Kasumi-1 (cell line): Measurements from ENCODE around the gene LHX2.

Experiments
- DNase-seq, 2 experiments: peaks; one replicate each; lab custom pipeline; 2025; lab: John Stamatoyannopoulos, UW

Gene LHX2

GRCh38 chr9:124032247-124032646 is 20.7 kb downstream of the LHX2 start:
- no peak for DNase-seq

DNA sequence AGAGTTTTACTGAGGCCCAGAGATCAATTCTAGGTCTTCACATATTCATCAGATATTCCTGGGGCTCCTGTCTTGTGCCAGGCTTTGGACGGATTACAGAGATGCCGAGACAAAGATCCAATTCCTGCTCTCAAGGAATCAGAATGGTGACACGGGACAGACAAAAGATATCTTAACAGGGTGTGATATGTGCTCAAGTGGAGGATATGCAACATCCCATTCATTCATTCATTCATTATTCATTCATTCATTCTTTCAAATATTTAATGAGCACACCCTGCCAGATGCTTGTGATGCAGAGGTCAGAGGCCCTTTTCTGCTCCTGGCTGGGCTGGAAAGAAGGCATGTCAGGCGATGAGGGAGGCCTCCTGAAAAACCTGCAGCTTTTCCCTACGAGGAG is 21.8 kb downstream of the LHX2 start:
- DNase-seq: no peak

GRCh38 chr9:124033967-124034366 is 22.4 kb downstream of the LHX2 start:
- no peak for DNase-seq

GRCh38 chr9:124035001-124035650 is 23.6 kb downstream of the LHX2 start:
- DNase-seq: no peak

DNA sequence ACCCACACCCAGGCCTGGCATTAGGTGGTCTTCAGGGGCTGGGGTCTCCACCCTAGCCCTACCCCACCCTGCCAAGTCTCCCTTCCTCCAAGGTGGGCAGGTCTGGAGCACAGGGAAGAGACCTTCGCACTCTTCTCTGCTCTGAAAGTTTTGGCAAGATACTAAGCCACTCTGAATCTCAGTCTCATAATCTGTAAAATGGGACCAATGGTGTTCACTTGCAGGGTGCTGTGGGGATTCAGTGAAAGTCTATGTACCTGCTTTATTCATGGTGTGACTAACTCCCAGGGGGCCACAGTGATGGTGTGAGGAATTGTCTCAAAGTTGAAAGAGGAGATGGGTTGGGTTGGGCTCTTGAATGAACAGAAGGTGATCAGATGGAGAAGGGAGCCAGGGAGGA is 25.0 kb downstream of the LHX2 start:
- no peak for DNase-seq

GRCh38 chr9:124037790-124038189 is 26.2 kb downstream of the LHX2 start:
- peak; percentile 10 to 29 for DNase-seq

DNA sequence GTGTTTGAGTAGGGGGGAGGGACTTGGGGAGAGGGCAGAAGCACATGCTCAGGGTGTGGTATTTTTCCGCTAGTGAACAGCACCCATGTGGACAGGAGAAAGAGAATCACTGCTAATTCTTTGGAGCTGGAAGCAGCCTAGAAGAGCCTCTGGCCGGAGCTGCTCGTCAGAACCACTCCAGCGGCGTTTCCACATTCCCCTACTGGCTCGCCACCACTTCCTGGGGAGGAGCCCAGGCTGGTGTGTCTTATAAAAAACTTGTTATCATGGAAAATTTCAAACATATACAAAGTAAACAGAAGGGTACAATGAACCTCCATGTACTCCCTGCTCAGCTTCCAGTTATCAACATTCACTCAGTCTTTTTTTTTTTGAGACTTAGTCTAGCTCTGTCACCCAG is 26.7 kb downstream of the LHX2 start:
- DNase-seq: peak in 1 of 2 experiments; percentile 24

GRCh38 chr9:124038790-124039633 is 27.4 kb downstream of the LHX2 start:
- DNase-seq: no peak

GRCh38 chr9:124040186-124040931 is 28.8 kb downstream of the LHX2 start:
- no peak for DNase-seq

GRCh38 chr9:124040935-124041816 is 29.6 kb downstream of the LHX2 start:
- no peak for DNase-seq

- DNase-seq: no peak
Measured at GRCh38 chr9:124041817-124042116, 30.2 kb downstream of the LHX2 start.

DNA sequence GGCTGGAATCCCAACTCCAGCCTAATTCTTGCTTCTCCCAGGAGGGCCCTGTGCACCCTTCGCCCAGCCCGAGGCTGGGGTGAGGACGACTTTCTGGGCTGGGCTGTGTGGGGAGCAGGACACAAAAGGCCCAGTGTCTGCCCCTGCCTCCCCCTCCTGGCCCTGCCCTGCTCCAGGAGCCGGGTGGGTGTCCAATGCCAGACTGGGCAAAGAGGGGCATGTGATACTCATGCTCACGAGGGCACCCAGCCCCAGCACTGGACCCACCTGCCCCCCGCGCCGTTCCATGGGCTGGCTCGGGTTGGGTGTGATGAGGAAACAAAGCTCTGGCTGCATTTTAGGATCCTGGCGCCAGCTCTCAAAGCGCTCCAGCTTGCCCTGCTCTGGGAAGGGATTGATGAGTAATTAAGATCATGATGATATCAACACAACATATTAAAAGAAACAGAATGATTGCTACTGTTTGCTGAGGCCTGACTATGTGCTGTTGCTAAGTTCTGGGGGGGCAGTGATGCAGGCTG is 30.7 kb downstream of the LHX2 start:
- no peak for DNase-seq

DNA sequence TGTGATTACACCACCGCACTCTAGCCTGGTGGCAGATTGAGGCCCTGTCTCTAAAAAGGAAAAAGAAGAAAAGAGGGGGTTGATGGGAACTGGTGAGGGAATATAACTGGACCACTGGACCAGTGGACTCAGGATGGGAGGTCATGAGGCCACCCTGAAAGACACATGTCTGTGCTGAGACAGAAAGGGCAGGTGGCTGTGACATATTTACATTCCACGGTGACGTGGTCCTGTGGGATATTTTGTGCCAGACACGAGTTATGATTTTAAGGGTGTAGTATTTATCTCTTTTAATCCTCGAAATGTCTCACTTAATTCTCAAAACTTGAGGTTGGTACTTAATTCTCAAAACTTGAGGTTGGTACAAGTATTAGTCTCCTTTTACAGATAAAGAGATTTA is 32.9 kb downstream of the LHX2 start:
- no peak for DNase-seq

- DNase-seq: no peak
Measured at GRCh38 chr9:124045076-124045829, 33.7 kb downstream of the LHX2 start.

DNA sequence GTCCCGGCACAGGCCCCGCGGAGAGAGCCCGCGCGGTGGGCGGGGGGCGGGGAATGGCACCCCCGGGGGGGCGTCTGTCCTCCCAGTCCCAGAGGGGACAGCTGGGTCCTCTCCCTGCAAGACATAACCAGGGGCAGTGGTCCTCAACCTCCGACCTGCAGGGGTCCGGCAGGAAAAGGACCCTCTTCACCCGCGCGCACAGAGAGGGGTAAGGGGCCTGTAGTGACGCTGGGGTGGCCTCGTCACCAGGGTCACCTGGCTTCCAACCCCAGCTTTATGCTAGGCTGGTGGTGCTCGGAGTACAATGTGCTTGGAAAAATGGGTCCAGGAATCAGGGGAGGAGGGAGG is 34.2 kb downstream of the LHX2 start:
- no peak for DNase-seq

DNA sequence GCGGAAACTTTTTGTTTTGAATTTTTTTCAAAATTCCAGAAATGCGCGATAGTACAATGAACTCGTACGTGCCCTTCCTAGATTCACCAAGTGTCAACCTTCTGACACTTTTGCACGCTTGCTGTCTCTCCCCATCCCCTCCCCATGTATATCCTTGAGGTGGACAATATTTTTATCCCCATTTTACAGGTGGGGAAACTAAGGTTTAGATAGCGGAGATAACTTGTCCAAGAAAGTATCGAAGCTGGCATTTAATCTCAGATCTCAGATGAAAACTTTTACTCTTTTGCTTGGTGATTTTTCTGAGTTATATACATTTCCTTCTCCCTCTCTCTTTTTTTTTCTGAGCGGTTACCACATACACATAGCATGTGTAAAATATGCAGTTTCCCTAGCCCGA is 34.6 kb downstream of the LHX2 start:
- no peak for DNase-seq

DNA sequence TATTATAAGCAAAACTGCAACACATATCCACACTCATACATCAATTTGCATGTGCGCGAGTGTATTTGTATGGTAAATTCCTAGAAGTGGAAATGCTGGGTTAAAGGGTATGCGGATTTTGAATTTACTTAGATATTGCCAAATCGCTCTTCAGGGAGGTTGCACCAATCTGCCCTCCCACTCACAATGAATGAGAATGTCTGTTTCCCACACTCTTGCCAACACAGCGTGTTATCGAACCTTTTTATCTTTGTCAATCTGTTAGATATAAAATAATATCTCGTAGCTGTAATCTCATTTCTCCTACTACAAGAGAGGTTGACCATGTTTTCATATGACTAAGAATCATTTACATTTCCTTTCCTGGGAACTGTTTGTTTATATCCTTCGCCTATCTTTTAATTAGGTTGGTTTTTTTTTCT is 35.7 kb downstream of the LHX2 start:
- DNase-seq: no peak

GRCh38 chr9:124050955-124051354 is 39.4 kb downstream of the LHX2 start:
- no peak for DNase-seq

DNA sequence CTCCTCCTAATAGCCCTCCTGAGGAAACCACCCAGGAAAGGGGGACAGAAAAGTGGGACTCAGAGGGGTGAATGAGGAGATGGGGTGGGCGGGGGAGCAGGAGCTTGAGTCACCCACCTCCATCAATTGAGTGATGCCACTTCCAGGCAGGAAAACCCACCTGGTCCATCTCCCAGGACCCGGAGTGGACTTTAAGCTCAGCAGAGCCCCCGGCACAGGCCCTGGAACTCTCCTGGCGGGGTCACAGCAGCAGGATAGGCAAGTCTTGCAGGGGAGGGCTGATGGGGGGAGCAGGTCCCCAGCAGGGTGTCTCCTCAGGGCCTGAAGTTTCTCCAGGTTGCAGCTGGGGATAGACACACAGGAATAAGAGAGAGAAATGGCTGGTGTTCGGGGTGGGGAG is 40.8 kb downstream of the LHX2 start:
- DNase-seq: no peak

DNA sequence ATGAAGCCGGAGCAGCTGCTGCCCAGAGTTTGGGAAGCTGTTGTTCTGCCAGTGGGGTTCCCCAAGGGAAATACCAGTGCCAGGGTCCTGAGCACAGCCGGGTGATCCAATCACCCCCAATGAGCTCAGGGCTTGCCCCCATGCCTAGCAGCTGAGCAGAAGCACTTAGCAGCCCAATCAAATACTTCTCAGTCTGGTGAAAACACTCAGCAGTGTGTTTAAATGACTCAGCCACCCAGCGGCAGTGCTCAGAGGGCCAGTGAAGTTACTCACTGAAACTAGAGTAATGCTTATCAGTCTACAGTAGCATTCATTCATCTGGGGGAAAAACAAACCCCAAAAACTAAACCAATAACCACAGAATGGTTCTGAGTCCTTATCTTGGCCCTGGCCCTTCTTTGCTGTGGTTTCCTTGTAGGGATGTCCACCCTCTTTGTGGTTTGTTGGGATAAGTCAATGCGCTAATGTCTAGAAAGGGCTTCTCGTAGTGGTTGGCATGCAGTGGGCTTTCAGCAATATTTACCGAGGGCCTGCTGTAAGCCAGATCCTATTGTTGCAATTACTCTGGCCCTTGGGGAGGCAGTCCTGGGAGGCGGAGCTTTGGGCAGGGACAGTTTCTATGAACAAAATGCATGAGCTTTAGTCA is 43.1 kb downstream of the LHX2 start:
- DNase-seq: no peak
